A172 (cell line): ENCODE data around the gene HELQ. TPM values are rescaled to one million over a fixed set of nuclear protein-coding genes. Genes with fewer than 3 reads are reported as not detected.
A peak's percentile ranks its signal among the peaks of the same experiment; 100 is the strongest.
"Not testable (repeated sequence)": the region's sequence is repeated elsewhere in the genome, so short reads cannot be mapped to it uniquely, and the experiment has no call there.

Experiments
- DNase-seq: peaks from one replicate; pipeline ENCODE4 v3.0.0-alpha.2; 2015; ENCODE audit warnings: low spot score
- total RNA-seq: library from RNA; depleted of rRNA; stranded (reverse); fragments of >200 nt; shearing (Covaris generic); gene quantifications from 2 replicates; pipeline ENCODE4 v1.2.3, GENCODE V29; 2014; rRNA removed

The HELQ gene
- total RNA-seq: 6.9 and 7.6 TPM in 2 replicates

- peak; percentile 98 for DNase-seq
Observed at GRCh38 chr4:83455281-83456183, at the start of gene HELQ, which contains the start of gene MRPS18C. Gene HELQ (minus strand): TSS chr4:83455823. CDS start chr4:83455693, 130 bp downstream. Gene MRPS18C (plus strand): TSS chr4:83456058. CDS start chr4:83456078, 20 bp downstream.

GRCh38 chr4:83504996-83505395 lies 49.4 kb upstream of the HELQ start:
- DNase-seq: no peak

- no peak for DNase-seq
Observed at GRCh38 chr4:83504503-83504902, 48.9 kb upstream of the HELQ start.

- no peak for DNase-seq
Observed at GRCh38 chr4:83503974-83504373, 48.4 kb upstream of the HELQ start.

- not testable (repeated sequence) for DNase-seq
Observed at GRCh38 chr4:83501671-83502070, 46.0 kb upstream of the HELQ start.

- DNase-seq: no peak
Observed at GRCh38 chr4:83498187-83498586, 42.6 kb upstream of the HELQ start.

GRCh38 chr4:83496085-83496917 lies 40.7 kb upstream of the HELQ start:
- DNase-seq: not testable (repeated sequence)

GRCh38 chr4:83490876-83491450 lies 35.3 kb upstream of the HELQ start:
- DNase-seq: peak; percentile 16

GRCh38 chr4:83489711-83490326 lies 34.2 kb upstream of the HELQ start:
- no peak for DNase-seq

- no peak for DNase-seq
Observed at GRCh38 chr4:83486457-83487129, 31.0 kb upstream of the HELQ start.

GRCh38 chr4:83484500-83485461 lies 29.2 kb upstream of the HELQ start, which contains the start of gene ABRAXAS1:
Gene ABRAXAS1 (minus strand): TSS chr4:83485100. CDS start chr4:83485072, 28 bp downstream.
- peak; percentile 82 for DNase-seq

GRCh38 chr4:83473966-83474365 lies 18.3 kb upstream of the HELQ start:
- no peak for DNase-seq

GRCh38 chr4:83473423-83473822 lies 17.8 kb upstream of the HELQ start:
- no peak for DNase-seq

- DNase-seq: no peak
Observed at GRCh38 chr4:83456184-83456501, 520 bp upstream of the HELQ start.

GRCh38 chr4:83454686-83455085 lies 937 bp downstream of the HELQ start:
- peak; percentile 10 for DNase-seq

- DNase-seq: no peak
Observed at GRCh38 chr4:83449009-83449408, 6.6 kb downstream of the HELQ start.

- no peak for DNase-seq
Observed at GRCh38 chr4:83440899-83441298, 14.7 kb downstream of the HELQ start.

GRCh38 chr4:83440148-83440814 lies 15.3 kb downstream of the HELQ start:
- DNase-seq: no peak

- DNase-seq: no peak
Observed at GRCh38 chr4:83438719-83439118, 16.9 kb downstream of the HELQ start.
